HEK293T (cell line): Measurements from ENCODE around the gene LSM6.

ENCODE experiments used
- CTCF ChIA-PET: fragments of 350-600 bp; formaldehyde crosslinking; extraction: SDS; loops from one replicate; lab custom pipeline; 2021; ENCODE audit warnings: antibody characterized with exemption, inconsistent platforms; lab: Yijun Ruan, JAX
- POLR2A ChIA-PET: fragments of 350-600 bp; formaldehyde crosslinking; extraction: SDS; loops from one replicate; lab custom pipeline; 2020; ENCODE audit warnings: antibody characterized with exemption, inconsistent platforms; lab: Yijun Ruan, JAX
- DNase-seq: peaks from one replicate; pipeline ENCODE4 v3.0.0; 2012; ENCODE audit warnings: mixed read lengths; ENCODE audit errors: extremely low spot score
- ARNT ChIP-seq: fragments of 450-650 bp; IDR thresholded peaks from 2 replicates; pipeline ENCODE4 v1.6.1; 2017; ENCODE audit warnings: mild to moderate bottlenecking
- BHLHE40 ChIP-seq: fragments of 450-650 bp; IDR thresholded peaks from 2 replicates; pipeline ENCODE4 v1.6.1; 2016; ENCODE audit warnings: mild to moderate bottlenecking, moderate library complexity, borderline replicate concordance
- CTBP1 ChIP-seq: fragments of 450-650 bp; IDR thresholded peaks from 2 replicates; pipeline ENCODE4 v1.6.1; 2016; ENCODE audit warnings: borderline replicate concordance
- ELF4 ChIP-seq: fragments of 450-650 bp; IDR thresholded peaks from 2 replicates; pipeline ENCODE4 v1.6.1; 2017; ENCODE audit warnings: antibody characterized with exemption
- FOXA1 ChIP-seq: fragments of 450-650 bp; IDR thresholded peaks from 2 replicates; pipeline ENCODE4 v1.6.1; 2016; ENCODE audit warnings: mild to moderate bottlenecking
- FOXK2 ChIP-seq: fragments of 450-650 bp; IDR thresholded peaks from 2 replicates; pipeline ENCODE4 v1.6.1; 2016; ENCODE audit warnings: mild to moderate bottlenecking
- FOXM1 ChIP-seq: fragments of 450-650 bp; IDR thresholded peaks from 2 replicates; pipeline ENCODE4 v1.6.1; 2017; ENCODE audit warnings: mild to moderate bottlenecking, borderline replicate concordance
- HDGF ChIP-seq: fragments of 450-650 bp; IDR thresholded peaks from 2 replicates; pipeline ENCODE4 v1.6.1; 2017; ENCODE audit warnings: antibody characterized with exemption, borderline replicate concordance
- L3MBTL2 ChIP-seq: fragments of 450-650 bp; conservative IDR thresholded peaks from 2 replicates; pipeline ENCODE4 v1.6.1; 2016; ENCODE audit warnings: mild to moderate bottlenecking
- LEF1 ChIP-seq: fragments of 450-650 bp; IDR thresholded peaks from 2 replicates; pipeline ENCODE4 v1.6.1; 2017; ENCODE audit warnings: mild to moderate bottlenecking, borderline replicate concordance
- NFRKB ChIP-seq: fragments of 450-650 bp; IDR thresholded peaks from 2 replicates; pipeline ENCODE4 v1.6.1; 2016; ENCODE audit warnings: mild to moderate bottlenecking, moderate library complexity
- PKNOX1 ChIP-seq: fragments of 450-650 bp; IDR thresholded peaks from 2 replicates; pipeline ENCODE4 v1.6.1; 2016
- SP1 ChIP-seq: fragments of 450-650 bp; IDR thresholded peaks from 2 replicates; pipeline ENCODE4 v1.6.1; 2017
- SUZ12 ChIP-seq: fragments of 450-650 bp; IDR thresholded peaks from 2 replicates; pipeline ENCODE4 v1.6.1; 2016; ENCODE audit warnings: mild to moderate bottlenecking
- TARDBP ChIP-seq: fragments of 450-650 bp; IDR thresholded peaks from 2 replicates; pipeline ENCODE4 v1.6.1; 2016
- ZNF384 ChIP-seq: fragments of 450-650 bp; IDR thresholded peaks from 2 replicates; pipeline ENCODE4 v1.6.1; 2016

The LSM6 gene

GRCh38 chr4:146143888-146144287 lies 31.6 kb upstream of the LSM6 start:
- CTCF ChIA-PET = no interaction called here
- POLR2A ChIA-PET = no interaction called here
- TF ChIP-seq BHLHE40 = no peak
- no peak for TF ChIP-seq FOXA1
- TF ChIP-seq TARDBP = no peak
- no peak for TF ChIP-seq NFRKB
- no peak for TF ChIP-seq ARNT
- no peak for TF ChIP-seq HDGF
- TF ChIP-seq FOXK2 = no peak
- TF ChIP-seq ELF4 = no peak
- TF ChIP-seq SP1 = no peak
- no peak for DNase-seq

- TF ChIP-seq FOXA1 (no peak), BHLHE40 (no peak), NFRKB (no peak), PKNOX1 (no peak), ARNT (no peak), LEF1 (no peak), TARDBP (no peak), FOXK2 (no peak), CTBP1 (no peak), L3MBTL2 (no peak)
- POLR2A ChIA-PET = no interaction called here
Observed at GRCh38 chr4:146146918-146147317, 28.6 kb upstream of the LSM6 start.

GRCh38 chr4:146148021-146148420 lies 27.5 kb upstream of the LSM6 start:
- TF ChIP-seq FOXM1 (no peak), ELF4 (no peak), TARDBP (no peak), PKNOX1 (no peak), SUZ12 (no peak), L3MBTL2 (no peak)
- ChIA-PET CTCF (interaction anchor here (0.7 kb wide), 1 partner anchor 322 kb away, joined by 9 read pairs; no protein-coding TSS in a partner anchor), POLR2A (no interaction called here)
- DNase-seq = no peak

More at GRCh38 chr4:146146918-146147317, 28.6 kb upstream of the LSM6 start:
- CTCF ChIA-PET = no interaction called here
- DNase-seq = no peak

GRCh38 chr4:146154057-146154456 lies 21.5 kb upstream of the LSM6 start:
- TF ChIP-seq ZNF384 (no peak), LEF1 (no peak), PKNOX1 (peak; percentile 73)
- no peak for DNase-seq
- ChIA-PET CTCF (interaction anchor here (1.1 kb wide), 1 partner anchor 17 kb away, joined by 4 read pairs; no protein-coding TSS in a partner anchor), POLR2A (interaction anchor here (0.8 kb wide), 1 partner anchor 421 kb away, joined by 3 read pairs; no protein-coding TSS in a partner anchor)

GRCh38 chr4:146155152-146155724 lies 20.3 kb upstream of the LSM6 start:
- no peak for DNase-seq
- CTCF ChIA-PET = interaction anchor here (0.6 kb wide), 1 partner anchor 714 kb away, joined by 3 read pairs; no protein-coding TSS in a partner anchor
- no peak for TF ChIP-seq TARDBP
- no peak for TF ChIP-seq SUZ12
- no peak for TF ChIP-seq LEF1
- no peak for TF ChIP-seq NFRKB
- no peak for TF ChIP-seq FOXM1
- no peak for TF ChIP-seq SP1
- no peak for TF ChIP-seq FOXK2
- no peak for TF ChIP-seq L3MBTL2
- POLR2A ChIA-PET = no interaction called here

GRCh38 chr4:146158036-146158745 lies 17.3 kb upstream of the LSM6 start:
- no peak for DNase-seq
- ChIA-PET CTCF (no interaction called here), POLR2A (interaction anchor here (0.5 kb wide), 1 partner anchor 871 kb away, joined by 3 read pairs; no protein-coding TSS in a partner anchor)
- TF ChIP-seq FOXA1 = no peak
- no peak for TF ChIP-seq FOXM1
- TF ChIP-seq ARNT = no peak
- no peak for TF ChIP-seq HDGF
- no peak for TF ChIP-seq L3MBTL2
- TF ChIP-seq SUZ12 = no peak
- TF ChIP-seq PKNOX1 = no peak
- no peak for TF ChIP-seq BHLHE40
- TF ChIP-seq LEF1 = no peak
- no peak for TF ChIP-seq ELF4
